A673 (cell line): Measurements from ENCODE around the gene TXNDC5. TPM values are rescaled to one million over a fixed set of nuclear protein-coding genes. Genes with fewer than 3 reads are reported as not detected.

Source experiments
- BruUV-seq: library from RNA; stranded (reverse); fragments of 400-500 nt; replicated peaks from 2 replicates; lab custom pipeline; 2021; lab: Mats Ljungman, UMichigan
- CTCF ChIA-PET: fragments of 300-600 bp; sonication (Branson Sonifier 250); formaldehyde crosslinking; loops from one replicate; lab custom pipeline; 2022; ENCODE audit warnings: antibody characterized with exemption; lab: Charles Lee
- POLR2A ChIA-PET: fragments of 300-600 bp; sonication (Branson Sonifier 250); formaldehyde crosslinking; loops from one replicate; lab custom pipeline; 2022; ENCODE audit warnings: antibody characterized with exemption; ENCODE audit not compliant: low non-redundant PET; lab: Charles Lee
- DNase-seq: peaks from one replicate; pipeline ENCODE4 v3.0.0-alpha.2; 2015; ENCODE audit warnings: low spot score
- H3K27ac ChIP-seq: fragments of 200-600 bp; sonication (generic); 2 replicates; pipeline ENCODE4 v1.5.1; 2016; ENCODE audit warnings: mixed run types, low read depth, mild to moderate bottlenecking, mixed read lengths, antibody characterized with exemption, low read length; ENCODE audit not compliant: poor library complexity, severe bottlenecking
- H3K27me3 ChIP-seq: fragments of 200-600 bp; sonication (generic); replicated peaks from 2 replicates; pipeline ENCODE4 v1.6.1; 2017; ENCODE audit warnings: mixed run types, low read depth, mild to moderate bottlenecking, mixed read lengths, antibody characterized with exemption, low read length; ENCODE audit not compliant: insufficient read depth, poor library complexity
- H3K36me3 ChIP-seq: fragments of 200-600 bp; sonication (generic); 2 replicates; pipeline ENCODE4 v1.6.1; 2016; ENCODE audit warnings: mixed run types, mild to moderate bottlenecking, mixed read lengths, antibody characterized with exemption, low read length; ENCODE audit not compliant: insufficient read depth, poor library complexity, severe bottlenecking
- H3K4me1 ChIP-seq: fragments of 200-600 bp; sonication (generic); 2 replicates; pipeline ENCODE4 v1.6.1; 2017; ENCODE audit warnings: mixed run types, mild to moderate bottlenecking, mixed read lengths, antibody characterized with exemption, low read length; ENCODE audit not compliant: insufficient read depth, poor library complexity, severe bottlenecking
- H3K4me3 ChIP-seq: fragments of 200-600 bp; sonication (generic); 2 replicates; pipeline ENCODE4 v1.5.1; 2016; ENCODE audit warnings: low read depth, mixed run types, mild to moderate bottlenecking, mixed read lengths, low read length; ENCODE audit not compliant: poor library complexity, severe bottlenecking
- H3K9me3 ChIP-seq: fragments of 200-600 bp; sonication (generic); 2 replicates; pipeline ENCODE4 v1.6.1; 2016; ENCODE audit warnings: mixed run types, low read depth, mild to moderate bottlenecking, mixed read lengths, antibody characterized with exemption, low read length; ENCODE audit not compliant: poor library complexity, severe bottlenecking
- EZH2 ChIP-seq: fragments of 200-600 bp; sonication (generic); IDR thresholded peaks from 2 replicates; pipeline ENCODE4 v1.6.1; 2017; ENCODE audit warnings: borderline replicate concordance, low read depth, mild to moderate bottlenecking, mixed read lengths, antibody characterized with exemption, low read length; ENCODE audit not compliant: poor library complexity, severe bottlenecking
- intact Hi-C: fragments of 100-400 bp; cut with micrococcal nuclease; formaldehyde crosslinking; loops from one replicate; pipeline ENCODE4 v1.10.0; 2022; ENCODE audit not compliant: unreplicated experiment
- total RNA-seq: library from RNA; stranded (reverse); gene quantifications from 2 replicates; pipeline ENCODE4 v1.2.3, GENCODE V29; 2021
- TF ChIP-seq, protein P1 (sequence below): fragments of 300-800, 200-600 bp; sonication (generic); conservative IDR thresholded peaks from 2 replicates; pipeline ENCODE4 v1.5.1; 2017; ENCODE audit warnings: low read depth, mild to moderate bottlenecking, antibody characterized with exemption, low read length, moderate library complexity, mixed read lengths

TXNDC5 gene
- total RNA-seq, 1 experiment from 2014 or later = 134 TPM

DNA sequence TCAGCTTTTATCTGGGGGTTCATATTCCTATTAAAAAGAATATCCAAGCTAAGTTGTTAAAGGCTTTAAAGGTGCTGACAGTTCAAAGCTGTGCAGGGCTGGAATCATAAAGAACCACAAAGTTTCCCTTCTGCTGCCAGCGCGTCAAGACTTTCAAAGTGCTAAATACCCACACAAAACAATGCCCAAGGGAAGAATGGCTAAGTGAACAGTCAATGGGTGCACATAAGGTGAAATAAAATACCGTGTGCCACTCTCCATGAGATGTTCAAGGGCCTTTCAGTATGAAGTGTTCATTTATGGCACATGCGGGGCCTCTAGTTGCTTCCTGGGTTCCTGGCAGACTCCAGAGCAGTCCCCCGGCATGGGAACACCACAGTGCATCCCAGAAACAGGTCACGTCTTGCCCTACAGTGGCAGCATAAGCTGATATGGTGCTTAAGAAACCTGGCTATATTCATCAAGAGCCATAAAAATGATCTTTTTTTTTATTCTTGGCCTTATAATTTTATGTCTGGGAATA, 14.1 kb downstream of the TXNDC5 start:
- DNase-seq = no peak
- peaks cover 95% of the 10 kb centered on the region for H3K36me3 ChIP-seq
- TF ChIP-seq EZH2 = no peak
- TF ChIP-seq, protein P1, sequence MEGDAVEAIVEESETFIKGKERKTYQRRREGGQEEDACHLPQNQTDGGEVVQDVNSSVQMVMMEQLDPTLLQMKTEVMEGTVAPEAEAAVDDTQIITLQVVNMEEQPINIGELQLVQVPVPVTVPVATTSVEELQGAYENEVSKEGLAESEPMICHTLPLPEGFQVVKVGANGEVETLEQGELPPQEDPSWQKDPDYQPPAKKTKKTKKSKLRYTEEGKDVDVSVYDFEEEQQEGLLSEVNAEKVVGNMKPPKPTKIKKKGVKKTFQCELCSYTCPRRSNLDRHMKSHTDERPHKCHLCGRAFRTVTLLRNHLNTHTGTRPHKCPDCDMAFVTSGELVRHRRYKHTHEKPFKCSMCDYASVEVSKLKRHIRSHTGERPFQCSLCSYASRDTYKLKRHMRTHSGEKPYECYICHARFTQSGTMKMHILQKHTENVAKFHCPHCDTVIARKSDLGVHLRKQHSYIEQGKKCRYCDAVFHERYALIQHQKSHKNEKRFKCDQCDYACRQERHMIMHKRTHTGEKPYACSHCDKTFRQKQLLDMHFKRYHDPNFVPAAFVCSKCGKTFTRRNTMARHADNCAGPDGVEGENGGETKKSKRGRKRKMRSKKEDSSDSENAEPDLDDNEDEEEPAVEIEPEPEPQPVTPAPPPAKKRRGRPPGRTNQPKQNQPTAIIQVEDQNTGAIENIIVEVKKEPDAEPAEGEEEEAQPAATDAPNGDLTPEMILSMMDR = no peak
- ChIA-PET POLR2A (no interaction called here), CTCF (no interaction called here)
- H3K4me3 ChIP-seq = no peak overlapping the region
- H3K4me1 ChIP-seq = no peaks in the 10 kb centered on the region
- H3K27ac ChIP-seq = no peak overlapping the region
- no peaks in the 10 kb centered on the region for H3K27me3 ChIP-seq
- H3K9me3 ChIP-seq = no peaks in the 10 kb centered on the region
- BruUV-seq = no TSS peak
- intact Hi-C loops = loop anchor here (10.0 kb wide), 1 partner anchor 172 kb away; the partner anchor contains the start of gene BMP6

DNA sequence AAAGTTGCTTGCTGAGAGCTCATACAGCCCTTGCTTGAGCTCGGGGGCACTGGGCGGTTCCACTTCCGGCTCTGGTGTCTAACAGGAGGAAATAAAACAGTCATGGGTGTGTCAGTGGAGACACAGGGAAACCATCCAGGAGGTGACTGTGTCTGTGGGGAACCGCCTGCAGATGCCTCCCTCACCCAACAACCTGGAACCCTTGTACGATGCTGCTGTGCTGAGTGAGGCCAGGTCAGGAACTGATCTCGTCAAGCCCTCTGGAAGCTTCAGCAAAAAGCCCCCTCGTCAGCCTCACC, 15.5 kb downstream of the TXNDC5 start:
- no peaks in the 10 kb centered on the region for H3K9me3 ChIP-seq
- CTCF ChIA-PET = no interaction called here
- H3K4me1 ChIP-seq = no peaks in the 10 kb centered on the region
- H3K36me3 ChIP-seq = peaks cover 95% of the 10 kb centered on the region
- TF ChIP-seq, protein P1 = no peak
- TF ChIP-seq EZH2 = no peak
- H3K4me3 ChIP-seq = no peak overlapping the region
- POLR2A ChIA-PET = no interaction called here
- H3K27ac ChIP-seq = no peak overlapping the region
- intact Hi-C loops = loop anchor here (10.0 kb wide), 1 partner anchor 170 kb away; the partner anchor contains the start of gene BMP6
- H3K27me3 ChIP-seq = no peaks in the 10 kb centered on the region
- BruUV-seq = no TSS peak
- DNase-seq = no peak

GRCh38 chr6:7894262-7895124, 16.1 kb downstream of the TXNDC5 start:
- no peaks in the 10 kb centered on the region for H3K27me3 ChIP-seq
- no peaks in the 10 kb centered on the region for H3K4me1 ChIP-seq
- ChIA-PET POLR2A (no interaction called here), CTCF (no interaction called here)
- H3K27ac ChIP-seq = no peak overlapping the region
- no peak for TF ChIP-seq EZH2
- TF ChIP-seq, protein P1 = no peak
- no peak for DNase-seq
- intact Hi-C loops = loop anchor here (10.0 kb wide), 1 partner anchor 170 kb away; the partner anchor contains the start of gene BMP6
- H3K36me3 ChIP-seq = peaks cover 96% of the 10 kb centered on the region
- no peaks in the 10 kb centered on the region for H3K9me3 ChIP-seq
- H3K4me3 ChIP-seq = no peak overlapping the region
- BruUV-seq = no TSS peak
